ENCODE results near the gene PCGF5. TPM values are rescaled to one million over a fixed set of nuclear protein-coding genes. Genes with fewer than 3 reads are reported as not detected.
A peak's percentile ranks its signal among the peaks of the same experiment; 100 is the strongest.
"Not testable (repeated sequence)": the region's sequence is repeated elsewhere in the genome, so short reads cannot be mapped to it uniquely, and the experiment has no call there.

The PCGF5 gene
- total and polyA plus RNA-seq, 8 donors: 12.7 to 23.2 (median 15.9) TPM

DNA sequence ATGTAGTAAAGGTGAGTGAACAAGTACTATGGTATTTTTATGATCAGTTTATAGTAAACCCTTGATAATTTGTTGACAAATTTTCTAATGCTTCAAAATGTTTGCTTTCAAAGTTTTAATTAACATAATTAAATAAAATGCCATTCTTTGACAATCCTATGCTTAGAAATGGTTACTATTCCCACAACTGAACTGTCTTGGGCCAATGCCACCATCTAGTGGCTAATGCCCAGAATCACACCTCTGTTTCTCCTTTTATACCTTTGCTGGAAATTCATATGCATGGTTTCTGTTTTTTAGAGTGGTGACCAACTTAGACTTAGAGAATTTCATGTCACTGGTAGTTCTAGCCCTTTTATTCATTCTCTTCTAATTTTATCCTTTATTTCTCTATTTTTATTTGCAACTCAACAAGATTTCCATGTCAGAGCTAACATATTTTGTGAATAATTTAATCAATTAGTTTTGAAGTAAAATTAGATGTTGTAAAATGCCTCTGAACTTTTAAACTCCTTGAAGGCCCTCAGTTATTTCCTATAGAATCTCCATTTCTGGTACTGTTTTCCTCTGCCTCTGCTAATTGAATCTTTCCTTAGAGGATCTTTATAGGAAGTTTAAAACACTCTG is 31.1 kb downstream of the PCGF5 start:
- Histone ChIP-seq H3K4me1 (no peaks in the 10 kb centered on the region), H3K27ac (no peak overlapping the region), H3K4me3 (no peak overlapping the region), H3K36me3 (peaks cover 0 to 13% (median 0%) of the 10 kb centered on the region in 3 donors), H3K9me3 (no peaks in the 10 kb centered on the region), H3K27me3 (no peaks in the 10 kb centered on the region)
- TF ChIP-seq, protein P1, sequence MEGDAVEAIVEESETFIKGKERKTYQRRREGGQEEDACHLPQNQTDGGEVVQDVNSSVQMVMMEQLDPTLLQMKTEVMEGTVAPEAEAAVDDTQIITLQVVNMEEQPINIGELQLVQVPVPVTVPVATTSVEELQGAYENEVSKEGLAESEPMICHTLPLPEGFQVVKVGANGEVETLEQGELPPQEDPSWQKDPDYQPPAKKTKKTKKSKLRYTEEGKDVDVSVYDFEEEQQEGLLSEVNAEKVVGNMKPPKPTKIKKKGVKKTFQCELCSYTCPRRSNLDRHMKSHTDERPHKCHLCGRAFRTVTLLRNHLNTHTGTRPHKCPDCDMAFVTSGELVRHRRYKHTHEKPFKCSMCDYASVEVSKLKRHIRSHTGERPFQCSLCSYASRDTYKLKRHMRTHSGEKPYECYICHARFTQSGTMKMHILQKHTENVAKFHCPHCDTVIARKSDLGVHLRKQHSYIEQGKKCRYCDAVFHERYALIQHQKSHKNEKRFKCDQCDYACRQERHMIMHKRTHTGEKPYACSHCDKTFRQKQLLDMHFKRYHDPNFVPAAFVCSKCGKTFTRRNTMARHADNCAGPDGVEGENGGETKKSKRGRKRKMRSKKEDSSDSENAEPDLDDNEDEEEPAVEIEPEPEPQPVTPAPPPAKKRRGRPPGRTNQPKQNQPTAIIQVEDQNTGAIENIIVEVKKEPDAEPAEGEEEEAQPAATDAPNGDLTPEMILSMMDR (IDR thresholded peaks at IDR 0.05): peak; percentile 52 to 86 (median 82)
- FAIRE-seq (no peak), DNase-seq (peak in 3 of 6 donors; percentile 13 to 60 (median 34)), ATAC-seq (peak; percentile 69 to 93 (median 92))
- intact Hi-C loops (cut with DNase I): loop anchor here in 2 of 3 donors (10.0 kb wide), 1 partner anchor 247 kb away; no protein-coding TSS in a partner anchor

DNA sequence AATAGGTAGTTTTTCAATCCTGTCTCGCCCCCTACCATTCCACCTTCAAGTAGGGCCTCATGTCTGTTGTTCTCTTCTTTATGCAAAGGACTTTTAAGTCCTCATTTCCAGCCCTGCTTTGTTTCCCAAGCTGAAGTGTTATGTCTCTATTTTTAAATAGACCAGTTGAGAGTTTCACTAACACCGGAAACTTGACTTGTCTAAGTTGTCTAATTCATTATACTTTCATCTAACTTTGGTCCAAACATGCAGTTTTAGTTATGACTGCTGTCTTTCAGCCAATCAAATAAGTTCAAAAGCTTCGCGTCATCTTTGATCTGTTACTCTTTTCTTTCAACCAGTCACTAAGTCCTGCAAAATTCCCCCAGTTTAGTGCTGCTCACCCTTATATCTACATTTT is 32.8 kb downstream of the PCGF5 start:
- no peak for FAIRE-seq
- WGBS, 2 donors: 97% methylated on average over 4 of the region's 4 CpGs
- no peak for DNase-seq
- H3K9me3 ChIP-seq: no peaks in the 10 kb centered on the region
- no peak overlapping the region for H3K27ac ChIP-seq
- ATAC-seq: no peak
- no peaks in the 10 kb centered on the region for H3K27me3 ChIP-seq
- no peaks in the 10 kb centered on the region for H3K4me1 ChIP-seq
- TF ChIP-seq, protein P1 (IDR thresholded peaks at IDR 0.05): no peak
- peaks cover 0 to 13% (median 0%) of the 10 kb centered on the region in 3 donors for H3K36me3 ChIP-seq
- H3K4me3 ChIP-seq: no peak overlapping the region
- intact Hi-C loops (cut with DNase I): loop anchor here in 2 of 3 donors (10.0 kb wide), 1 partner anchor 248 kb away; no protein-coding TSS in a partner anchor

DNA sequence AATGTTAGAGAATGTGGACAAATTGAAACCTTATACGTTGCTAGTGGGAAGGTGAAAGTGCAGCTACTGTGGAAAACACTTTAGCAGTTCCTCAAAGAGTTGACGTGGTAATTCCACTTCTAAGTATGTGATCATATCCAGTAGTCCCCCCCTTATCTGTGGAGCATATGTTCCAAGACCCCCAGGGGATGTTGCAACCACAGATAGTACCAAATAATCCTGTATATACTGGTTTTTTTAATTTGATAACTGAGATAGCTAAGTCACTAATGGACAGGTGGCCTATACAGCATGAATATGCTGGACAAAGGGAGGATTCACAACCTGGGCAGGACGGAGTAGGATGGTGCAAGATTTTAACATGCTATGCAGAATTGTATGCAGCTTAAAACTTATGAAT is 36.8 kb downstream of the PCGF5 start:
- FAIRE-seq (no peak), ATAC-seq (no peak), DNase-seq (no peak)
- Histone ChIP-seq H3K27me3 (no peaks in the 10 kb centered on the region), H3K36me3 (peaks cover 0 to 12% (median 0%) of the 10 kb centered on the region in 3 donors), H3K9me3 (no peaks in the 10 kb centered on the region), H3K27ac (no peak overlapping the region), H3K4me3 (no peak overlapping the region), H3K4me1 (no peaks in the 10 kb centered on the region)
- intact Hi-C loops (cut with DNase I): loop anchor here in 2 of 3 donors (10.0 kb wide), 1 partner anchor 253 kb away; no protein-coding TSS in a partner anchor
- WGBS, 2 donors: 93 to 94% methylated on average over 3 of the region's 3 CpGs
- TF ChIP-seq, protein P1 (IDR thresholded peaks at IDR 0.05): no peak

DNA sequence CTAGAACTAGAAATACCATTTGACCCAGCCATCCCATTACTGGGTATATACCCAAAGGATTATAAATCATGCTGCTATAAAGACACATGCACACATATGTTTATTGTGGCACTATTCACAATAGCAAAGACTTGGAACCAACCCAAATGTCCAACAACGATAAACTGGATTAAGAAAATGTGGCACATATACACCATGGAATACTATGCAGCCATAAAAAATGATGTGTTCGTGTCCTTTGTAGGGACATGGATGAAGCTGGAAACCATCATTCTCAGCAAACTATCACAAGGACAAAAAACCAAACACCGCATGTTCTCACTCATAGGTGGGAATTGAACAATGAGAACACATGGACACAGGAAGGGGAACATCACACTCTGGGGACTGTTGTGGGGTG is 40.0 kb downstream of the PCGF5 start:
- WGBS, 2 donors: 89 to 97% methylated on average over 2 to 3 of the region's 3 CpGs
- ATAC-seq: not testable (repeated sequence)

DNA sequence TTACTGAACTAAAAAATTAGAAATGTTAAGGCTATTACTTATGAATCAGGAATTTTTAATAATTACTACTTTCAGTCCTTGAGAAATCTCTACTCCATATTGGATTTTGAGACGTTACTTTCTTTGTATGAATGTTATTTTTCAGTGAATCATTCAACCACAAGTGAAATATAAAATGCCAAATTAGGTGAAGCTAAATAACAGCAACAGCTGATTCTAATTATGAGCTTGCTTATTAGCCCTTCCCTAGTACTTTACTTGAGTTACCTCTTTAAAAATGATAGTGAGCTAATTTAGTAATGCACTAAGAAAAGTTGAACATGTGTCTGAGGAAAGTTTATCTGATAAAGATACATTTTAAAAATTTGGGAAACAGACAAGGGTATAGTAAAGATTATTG is 51.4 kb downstream of the PCGF5 start:
- 90 to 96% methylated on average over 1 of the region's 1 CpG for WGBS, 2 donors
- ATAC-seq (no peak), DNase-seq (no peak), FAIRE-seq (peak; percentile 37)
- no peaks in the 10 kb centered on the region for H3K27me3 ChIP-seq
- H3K4me3 ChIP-seq: no peak overlapping the region
- peaks cover 0 to 10% (median 0%) of the 10 kb centered on the region in 3 donors for H3K36me3 ChIP-seq
- intact Hi-C loops (cut with DNase I): no loop called here
- no peaks in the 10 kb centered on the region for H3K9me3 ChIP-seq
- TF ChIP-seq, protein P1 (IDR thresholded peaks at IDR 0.05): no peak
- no peaks in the 10 kb centered on the region for H3K4me1 ChIP-seq
- H3K27ac ChIP-seq: no peak overlapping the region

More for the DNA sequence above, 40.0 kb downstream of the PCGF5 start:
- H3K4me3 ChIP-seq; DNase-seq; H3K27me3 ChIP-seq; H3K9me3 ChIP-seq; FAIRE-seq; H3K4me1 ChIP-seq; intact Hi-C loops (cut with DNase I); H3K27ac ChIP-seq; H3K36me3 ChIP-seq: not testable (repeated sequence)
